GM18870 (cell line): ENCODE data around the gene PDSS1.
A peak's percentile ranks its signal among the peaks of the same experiment; 100 is the strongest.
"Not testable (repeated sequence)": the region's sequence is repeated elsewhere in the genome, so short reads cannot be mapped to it uniquely, and the experiment has no call there.

Experiments
- ATAC-seq: cut with Tn5 transposase; IDR thresholded peaks from one replicate; pipeline ENCODE4 v1.9.1; 2021; ENCODE audit warnings: moderate library complexity; ENCODE audit not compliant: unreplicated experiment

PDSS1 gene

DNA sequence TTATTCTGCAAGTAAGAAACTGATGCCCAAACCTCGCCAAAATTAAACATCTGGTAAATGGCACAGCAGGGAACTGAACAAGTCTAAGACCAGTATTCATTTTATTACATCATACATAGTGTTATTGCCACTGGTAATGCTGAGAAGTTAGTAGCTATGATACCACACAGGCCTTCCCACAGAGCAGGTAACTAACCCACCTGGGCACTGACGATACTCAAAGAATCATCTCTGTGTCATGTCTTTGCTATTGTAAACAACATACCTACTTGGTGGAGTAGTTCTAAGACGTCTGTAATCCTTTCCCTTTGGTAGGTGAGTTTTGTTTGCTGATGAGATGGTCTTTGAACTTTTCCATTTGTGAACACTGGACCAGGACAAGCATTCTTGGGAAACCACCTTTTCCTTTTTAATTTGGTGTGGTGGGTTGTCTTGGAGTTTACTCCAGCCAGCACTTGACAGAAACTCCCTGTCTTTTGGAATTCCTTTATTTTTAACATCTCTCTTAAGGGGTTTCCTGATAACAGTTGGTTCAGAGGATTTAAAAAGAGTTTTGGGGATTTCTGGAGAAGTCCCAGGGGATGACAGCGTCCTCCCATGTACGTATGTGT lies 40.9 kb downstream of the PDSS1 start:
- no peak for ATAC-seq

DNA sequence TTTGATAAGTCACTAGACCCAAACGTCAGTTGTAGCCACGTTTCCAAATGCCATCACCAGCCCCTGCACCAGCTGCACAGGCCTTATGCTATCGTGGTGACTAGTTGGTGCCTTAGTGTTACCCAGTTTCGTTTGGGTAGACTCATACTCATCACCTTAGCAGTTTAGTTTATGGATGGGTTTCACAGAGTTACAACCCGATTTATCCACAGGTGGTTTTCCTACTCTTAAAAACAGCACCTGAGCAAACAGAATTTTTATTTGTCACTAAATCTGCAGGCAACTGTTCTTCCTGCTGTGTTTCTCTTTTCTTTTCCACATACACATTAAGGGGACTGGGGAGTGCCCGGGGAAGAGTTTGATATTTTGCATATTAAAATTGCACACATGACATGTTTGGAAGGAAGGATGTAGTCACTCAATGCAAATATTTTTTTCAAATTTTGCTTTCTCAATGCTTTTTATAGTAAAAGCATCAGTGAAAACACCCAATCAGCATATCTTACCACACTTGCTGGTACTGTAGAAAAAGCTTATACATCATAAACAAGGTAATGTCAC lies 41.6 kb downstream of the PDSS1 start:
- ATAC-seq: peak; percentile 29

GRCh38 chr10:26741368-26741767 lies 43.9 kb downstream of the PDSS1 start:
- no peak for ATAC-seq

- ATAC-seq: no peak
Measured at GRCh38 chr10:26743091-26743490, 45.6 kb downstream of the PDSS1 start.

GRCh38 chr10:26743841-26744240 lies 46.3 kb downstream of the PDSS1 start:
- no peak for ATAC-seq

GRCh38 chr10:26746061-26746460 lies 48.6 kb downstream of the PDSS1 start:
- no peak for ATAC-seq

- ATAC-seq: peak; percentile 89
Measured at GRCh38 chr10:26755443-26755903, 58.0 kb downstream of the PDSS1 start.

- ATAC-seq: no peak
Measured at GRCh38 chr10:26759008-26759407, 61.5 kb downstream of the PDSS1 start.

GRCh38 chr10:26765549-26765948 lies 68.0 kb downstream of the PDSS1 start:
- ATAC-seq: no peak

- no peak for ATAC-seq
Measured at GRCh38 chr10:26770069-26770468, 72.6 kb downstream of the PDSS1 start.

GRCh38 chr10:26773633-26774032 lies 76.1 kb downstream of the PDSS1 start:
- ATAC-seq: no peak

DNA sequence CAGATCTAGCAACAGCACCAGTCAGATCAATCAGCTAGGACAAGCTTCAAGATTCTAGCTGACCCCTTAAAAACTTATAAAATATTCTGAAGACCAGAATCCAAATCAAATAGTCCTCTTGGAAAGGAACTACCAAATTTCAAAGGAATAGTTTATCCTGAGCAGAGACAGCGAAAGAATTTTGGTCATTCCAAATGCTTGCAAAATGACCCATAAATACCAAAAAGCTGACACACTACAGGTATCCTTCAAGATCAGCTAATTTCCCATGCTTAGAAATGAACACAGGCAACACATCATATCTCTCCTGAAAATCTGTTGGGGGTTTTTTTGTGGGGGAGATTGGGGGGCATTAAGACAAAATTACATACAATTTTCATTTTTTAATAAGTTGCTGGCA lies 78.8 kb downstream of the PDSS1 start:
- ATAC-seq: no peak

- no peak for ATAC-seq
Measured at GRCh38 chr10:26777686-26778085, 80.2 kb downstream of the PDSS1 start.

GRCh38 chr10:26779176-26779860 lies 81.8 kb downstream of the PDSS1 start:
- no peak for ATAC-seq

- no peak for ATAC-seq
Measured at GRCh38 chr10:26780106-26780792, 82.7 kb downstream of the PDSS1 start.

GRCh38 chr10:26780793-26781601 lies 83.5 kb downstream of the PDSS1 start:
- ATAC-seq: peak; percentile 47

GRCh38 chr10:26781797-26782196 lies 84.3 kb downstream of the PDSS1 start:
- ATAC-seq: no peak

- ATAC-seq: no peak
Measured at GRCh38 chr10:26787362-26787761, 89.9 kb downstream of the PDSS1 start.

- not testable (repeated sequence) for ATAC-seq
Measured at GRCh38 chr10:26789779-26790178, 92.3 kb downstream of the PDSS1 start.

DNA sequence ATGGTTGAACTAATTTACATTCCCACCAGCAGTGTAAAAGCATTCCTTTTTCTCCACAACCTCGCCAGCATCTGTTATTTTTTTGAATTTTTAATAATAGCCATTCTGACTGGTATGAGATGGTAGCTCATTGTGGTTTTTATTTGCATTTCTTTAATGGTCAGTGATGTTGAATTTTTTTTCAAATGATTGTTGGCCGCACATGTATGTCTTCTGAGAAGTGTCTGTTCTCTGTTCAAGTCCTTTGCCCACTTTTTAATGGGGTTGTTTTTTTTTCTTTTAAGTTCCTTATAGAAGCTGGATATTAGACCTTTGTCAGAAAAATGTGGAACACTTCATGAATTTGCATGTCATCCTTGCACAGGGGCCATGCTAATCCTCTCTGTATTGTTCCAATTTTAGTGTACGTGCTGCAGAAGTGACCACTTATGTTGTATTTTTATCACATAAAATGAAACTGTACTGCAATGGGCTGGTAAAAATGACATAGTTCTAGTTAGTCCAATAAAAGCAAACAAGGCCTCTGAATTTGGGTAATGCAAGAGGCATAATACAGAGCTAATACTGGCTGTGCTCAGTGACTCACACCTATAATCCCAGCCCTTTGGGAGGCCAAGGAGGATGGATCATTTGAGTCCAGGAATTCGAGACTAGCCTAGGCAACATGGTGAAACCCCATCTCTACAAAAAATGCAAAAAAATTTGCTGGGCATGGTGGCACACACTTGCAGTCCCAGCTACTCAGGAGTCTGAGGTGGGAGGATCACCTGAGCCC lies 92.9 kb downstream of the PDSS1 start:
- no peak for ATAC-seq
